ENCODE data around the gene CHAF1A. TPM values are rescaled to one million over a fixed set of nuclear protein-coding genes. Genes with fewer than 3 reads are reported as not detected.

The CHAF1A gene
- total RNA-seq, 2 donors from 2014 or later = 2.6 to 5.0 TPM

- Histone ChIP-seq H3K9me3 (no peaks in the 10 kb centered on the region), H3K27me3 (no peaks in the 10 kb centered on the region), H3K36me3 (peaks cover 55% of the 10 kb centered on the region), H3K27ac (no peak overlapping the region), H3K4me1 (peaks cover 0 to 10% of the 10 kb centered on the region in 2 donors), H3K4me3 (no peak overlapping the region)
- DNase-seq (ENCODE audit: low spot score) = no peak
- TF ChIP-seq, protein P1, sequence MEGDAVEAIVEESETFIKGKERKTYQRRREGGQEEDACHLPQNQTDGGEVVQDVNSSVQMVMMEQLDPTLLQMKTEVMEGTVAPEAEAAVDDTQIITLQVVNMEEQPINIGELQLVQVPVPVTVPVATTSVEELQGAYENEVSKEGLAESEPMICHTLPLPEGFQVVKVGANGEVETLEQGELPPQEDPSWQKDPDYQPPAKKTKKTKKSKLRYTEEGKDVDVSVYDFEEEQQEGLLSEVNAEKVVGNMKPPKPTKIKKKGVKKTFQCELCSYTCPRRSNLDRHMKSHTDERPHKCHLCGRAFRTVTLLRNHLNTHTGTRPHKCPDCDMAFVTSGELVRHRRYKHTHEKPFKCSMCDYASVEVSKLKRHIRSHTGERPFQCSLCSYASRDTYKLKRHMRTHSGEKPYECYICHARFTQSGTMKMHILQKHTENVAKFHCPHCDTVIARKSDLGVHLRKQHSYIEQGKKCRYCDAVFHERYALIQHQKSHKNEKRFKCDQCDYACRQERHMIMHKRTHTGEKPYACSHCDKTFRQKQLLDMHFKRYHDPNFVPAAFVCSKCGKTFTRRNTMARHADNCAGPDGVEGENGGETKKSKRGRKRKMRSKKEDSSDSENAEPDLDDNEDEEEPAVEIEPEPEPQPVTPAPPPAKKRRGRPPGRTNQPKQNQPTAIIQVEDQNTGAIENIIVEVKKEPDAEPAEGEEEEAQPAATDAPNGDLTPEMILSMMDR (IDR thresholded peaks at IDR 0.05) = no peak
Observed at GRCh38 chr19:4444765-4445741, 42.6 kb downstream of the CHAF1A start.

DNA sequence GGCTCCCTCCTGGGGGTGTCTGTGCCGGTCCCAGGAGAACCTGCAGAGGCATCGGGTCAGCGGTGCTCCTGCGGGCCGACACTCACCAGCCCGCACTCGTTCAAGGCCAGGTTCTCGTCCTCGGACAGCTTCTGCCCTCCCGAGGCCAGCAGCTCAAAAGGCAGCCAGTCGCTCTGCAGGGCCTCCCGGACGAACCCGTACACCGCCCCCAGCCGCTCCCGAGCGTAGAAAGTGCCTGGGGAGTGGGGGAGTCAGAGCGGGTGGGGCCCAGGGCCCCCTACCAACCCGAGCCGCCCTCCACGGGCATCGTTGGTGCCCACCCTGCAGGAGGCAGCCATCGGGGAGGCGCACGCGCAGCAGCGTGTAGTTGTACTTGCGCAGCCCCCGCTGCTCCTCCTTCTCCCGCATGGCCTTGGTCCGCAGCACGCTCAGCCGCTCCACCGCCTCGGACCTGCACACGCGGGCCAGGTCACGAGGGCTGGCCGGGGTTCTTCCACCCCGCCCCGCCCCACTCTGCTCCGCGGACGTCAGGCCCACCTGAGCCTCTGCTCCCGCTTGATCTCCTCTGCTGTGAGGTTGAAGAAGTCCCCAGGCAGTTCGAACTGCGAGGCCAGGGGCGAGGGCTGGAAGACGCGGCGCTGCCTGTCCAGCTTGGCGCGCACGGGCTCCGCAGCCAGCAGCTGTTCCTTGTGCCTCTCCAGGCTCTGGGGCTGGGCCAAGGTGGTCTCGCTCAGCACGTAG is 43.7 kb downstream of the CHAF1A start:
- H3K27me3 ChIP-seq = no peaks in the 10 kb centered on the region
- peaks cover 0 to 10% of the 10 kb centered on the region in 2 donors for H3K4me1 ChIP-seq
- no peak overlapping the region for H3K27ac ChIP-seq
- no peaks in the 10 kb centered on the region for H3K9me3 ChIP-seq
- TF ChIP-seq, protein P1 (IDR thresholded peaks at IDR 0.05) = no peak
- no peak for DNase-seq (ENCODE audit: low spot score)
- H3K36me3 ChIP-seq = peaks cover 62% of the 10 kb centered on the region
- H3K4me3 ChIP-seq = no peak overlapping the region

DNA sequence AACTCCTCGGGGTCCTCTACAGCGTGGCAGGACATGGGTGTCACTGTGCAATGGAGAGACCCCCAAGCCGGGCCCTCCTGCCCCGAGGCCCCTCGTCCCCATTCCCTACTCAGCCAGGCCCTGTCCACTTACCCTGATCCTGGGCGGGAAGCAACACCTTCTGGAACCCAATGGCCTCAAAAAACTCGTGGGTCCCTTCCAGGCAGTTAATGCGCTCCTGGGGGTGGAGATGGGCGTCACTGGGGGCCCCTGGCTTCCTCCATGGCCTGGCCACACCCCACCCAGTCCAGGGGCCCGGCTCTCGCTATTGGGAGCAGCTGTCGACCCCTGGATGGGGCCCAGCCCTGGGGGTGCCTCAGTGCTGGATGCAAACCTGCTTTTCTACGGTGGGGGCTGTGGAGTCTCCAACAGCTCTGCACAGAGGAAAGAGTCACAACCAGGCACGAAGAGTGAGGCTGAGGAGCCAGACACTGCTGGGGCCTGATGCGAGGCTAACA is 44.3 kb downstream of the CHAF1A start:
- TF ChIP-seq, protein P1 (IDR thresholded peaks at IDR 0.05) = no peak
- no peaks in the 10 kb centered on the region for H3K9me3 ChIP-seq
- DNase-seq (ENCODE audit: low spot score) = no peak
- peaks cover 0 to 10% of the 10 kb centered on the region in 2 donors for H3K4me1 ChIP-seq
- no peaks in the 10 kb centered on the region for H3K27me3 ChIP-seq
- H3K27ac ChIP-seq = no peak overlapping the region
- H3K36me3 ChIP-seq = peaks cover 68% of the 10 kb centered on the region
- H3K4me3 ChIP-seq = no peak overlapping the region

DNA sequence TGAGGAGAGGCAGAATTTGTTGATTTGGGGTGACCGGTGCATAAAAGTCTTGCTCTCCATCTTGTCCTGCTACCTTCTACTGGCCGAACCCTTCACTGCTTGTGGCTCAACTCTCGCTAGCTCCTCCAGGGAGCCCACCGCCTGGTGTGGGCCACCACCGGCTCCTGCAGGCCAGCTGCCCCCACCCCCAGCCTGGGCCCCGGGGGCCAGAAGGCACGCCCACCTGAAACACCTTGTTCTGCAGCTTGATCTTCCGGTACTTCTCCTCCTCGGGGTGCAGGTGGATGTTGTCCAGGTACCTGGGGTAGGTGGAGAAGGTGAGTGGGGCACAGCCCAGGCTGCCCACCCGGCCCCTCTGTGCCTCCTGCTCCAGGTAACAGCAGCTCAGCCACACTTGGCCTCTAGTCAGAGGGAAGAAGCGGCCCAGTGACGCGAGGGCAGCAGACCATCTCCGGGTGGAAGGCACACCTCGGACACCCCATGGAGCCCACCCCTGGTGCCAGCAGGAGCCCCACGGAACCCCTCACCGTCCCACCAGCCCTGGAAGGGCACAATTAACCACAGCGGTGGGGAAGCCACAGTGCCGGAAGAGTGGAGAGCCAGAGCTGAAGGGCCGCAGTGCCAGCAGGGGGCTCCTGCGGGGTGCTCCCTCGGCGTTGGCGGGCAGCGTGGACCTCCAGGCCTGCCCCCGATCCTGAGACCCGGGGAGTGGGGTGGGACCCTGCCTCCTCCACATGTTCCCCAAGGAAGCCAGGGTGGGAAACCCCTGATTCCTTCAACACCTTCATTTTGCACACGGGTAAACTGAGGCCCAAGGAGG is 45.1 kb downstream of the CHAF1A start:
- no peak for DNase-seq (ENCODE audit: low spot score)
- TF ChIP-seq, protein P1 (IDR thresholded peaks at IDR 0.05) = no peak
- no peak overlapping the region for H3K4me3 ChIP-seq
- peaks cover 76% of the 10 kb centered on the region for H3K36me3 ChIP-seq
- peaks cover 0 to 10% of the 10 kb centered on the region in 2 donors for H3K4me1 ChIP-seq
- H3K9me3 ChIP-seq = no peaks in the 10 kb centered on the region
- no peaks in the 10 kb centered on the region for H3K27me3 ChIP-seq
- H3K27ac ChIP-seq = no peak overlapping the region
